DND-41 (cell line): ENCODE measurements around the gene NOTCH4.
"Not testable (repeated sequence)": the region's sequence is repeated elsewhere in the genome, so short reads cannot be mapped to it uniquely, and the experiment has no call there.

ENCODE experiments used
- ATAC-seq: fragments of 200-7000 bp; cut with Tn5 transposase; 3 replicates; pipeline ENCODE4 v1.9.1; 2021; ENCODE audit warnings: low read depth; ENCODE audit not compliant: insufficient read depth
- DNase-seq: peaks from one replicate; pipeline ENCODE4 v3.0.0-alpha.2; 2020
- H2AFZ ChIP-seq: 2 replicates; pipeline ENCODE4 v1.6.0; 2012; ENCODE audit warnings: low read depth, low read length
- H3K27ac ChIP-seq: 2 replicates; pipeline ENCODE4 v1.5.1; 2012; ENCODE audit warnings: low read length, inconsistent platforms
- H3K27me3 ChIP-seq: fragments of 200-600 bp; sonication (generic); 2 replicates; pipeline ENCODE4 v1.6.0; 2012; ENCODE audit warnings: low read length, mild to moderate bottlenecking, inconsistent platforms; ENCODE audit not compliant: insufficient read depth, poor library complexity
- H3K36me3 ChIP-seq: 2 replicates; pipeline ENCODE4 v1.5.1; 2012; ENCODE audit warnings: low read length, inconsistent platforms; ENCODE audit not compliant: insufficient read depth
- H3K4me1 ChIP-seq: 2 replicates; pipeline ENCODE4 v1.5.1; 2012; ENCODE audit warnings: mild to moderate bottlenecking, low read length; ENCODE audit not compliant: insufficient read depth
- H3K4me2 ChIP-seq: 2 replicates; pipeline ENCODE4 v1.6.0; 2012; ENCODE audit warnings: mild to moderate bottlenecking, moderate library complexity, low read length, inconsistent platforms; ENCODE audit not compliant: insufficient read depth
- H3K4me3 ChIP-seq, 2 experiments: fragments of 200-600 bp in 1 of 2; shearing (Covaris generic) in 1 of 2; 2 replicates each; pipeline ENCODE4 v1.5.1; 2012 to 2016; ENCODE audit warnings: inconsistent platforms in 2 of 2, low read length in 2 of 2, mild to moderate bottlenecking in 2 of 2, low read depth in 1 of 2, moderate library complexity in 1 of 2
- H3K79me2 ChIP-seq: 2 replicates; pipeline ENCODE4 v1.6.0; 2012; ENCODE audit warnings: low read length, inconsistent platforms; ENCODE audit not compliant: insufficient read depth
- H3K9ac ChIP-seq: 2 replicates; pipeline ENCODE4 v1.6.0; 2012; ENCODE audit warnings: low read depth, mild to moderate bottlenecking, inconsistent platforms, low read length, moderate library complexity
- H3K9me3 ChIP-seq: 2 replicates; pipeline ENCODE4 v1.5.1; 2012; ENCODE audit warnings: low read length, moderate library complexity, mild to moderate bottlenecking, inconsistent platforms; ENCODE audit not compliant: insufficient read depth, severe bottlenecking
- H4K20me1 ChIP-seq: 2 replicates; pipeline ENCODE4 v1.6.0; 2012; ENCODE audit warnings: low read length; ENCODE audit not compliant: insufficient read depth
- EZH2 ChIP-seq: IDR thresholded peaks from 3 replicates; pipeline ENCODE4 v1.6.1; 2012; ENCODE audit warnings: borderline replicate concordance, low read depth, mild to moderate bottlenecking, moderate library complexity, low read length, inconsistent platforms; ENCODE audit not compliant: severe bottlenecking
- TF ChIP-seq, protein P1 (sequence below): IDR thresholded peaks from 2 replicates; pipeline ENCODE4 v1.5.1; 2012; ENCODE audit warnings: borderline replicate concordance, low read length, moderate library complexity, mild to moderate bottlenecking; ENCODE audit not compliant: poor library complexity, severe bottlenecking; ENCODE audit errors: extremely low read depth

Gene NOTCH4

DNA sequence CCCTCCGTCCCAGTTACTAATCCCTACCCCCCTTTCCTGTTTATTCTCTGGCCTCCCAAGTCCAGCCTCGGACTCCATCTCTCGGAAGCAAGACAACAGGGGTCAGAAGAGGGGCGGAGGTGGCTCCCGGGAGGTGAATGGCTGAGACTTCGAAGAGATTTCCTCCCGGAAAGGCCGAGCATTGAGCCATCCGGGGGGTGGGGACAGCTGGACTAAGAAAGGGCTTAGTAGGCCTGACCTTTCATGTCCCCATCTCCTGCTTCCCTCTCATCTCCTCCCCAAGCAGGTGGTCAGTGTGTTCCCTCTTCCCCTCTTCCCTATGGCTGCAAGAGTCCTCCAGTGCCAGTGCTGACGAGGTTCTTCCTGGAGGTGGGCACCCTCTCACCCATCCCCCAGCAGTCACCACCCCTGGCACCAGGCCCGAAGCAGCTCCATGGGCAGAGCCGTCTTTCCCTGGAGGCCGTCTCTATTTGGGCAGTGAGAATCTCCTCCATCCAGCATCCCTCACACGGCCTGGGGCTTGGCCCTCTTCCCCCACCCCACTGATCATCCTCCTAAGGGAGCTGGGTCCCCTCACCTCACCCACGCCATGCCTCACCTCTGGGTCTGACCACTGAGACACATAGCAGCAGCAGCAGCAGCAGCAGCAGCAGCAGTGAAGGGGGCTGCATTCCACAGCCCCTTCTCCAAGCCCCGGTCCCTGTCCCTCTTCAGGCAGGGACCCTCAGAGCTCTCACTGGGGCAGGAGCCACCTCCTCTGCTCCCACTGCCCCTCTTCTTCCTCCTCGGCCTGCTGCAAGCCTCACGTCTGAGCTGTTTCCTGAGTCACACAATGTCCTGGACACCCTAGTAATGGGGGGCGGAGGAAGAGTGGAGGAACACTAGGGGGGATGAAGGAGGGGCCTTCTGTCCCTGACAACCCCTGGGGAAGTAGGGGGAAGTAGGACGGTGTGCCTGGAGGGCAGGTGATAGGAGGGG lies at the start of gene NOTCH4:
TSS of gene NOTCH4 (minus strand) at position 810 of the 978 bp plus-strand sequence. CDS start at position 671, 139 bp downstream.
- Histone ChIP-seq H2AFZ (no peak within 1 kb of the TSS), H3K9me3 (no peaks in the 10 kb centered on the region), H4K20me1 (no peaks in the 10 kb centered on the region), H3K79me2 (no peaks in the 10 kb centered on the region), H3K4me2 (no peak within 1 kb of the TSS), H3K27me3 (peaks cover 14% of the 10 kb centered on the region), H3K4me3 (no peak within 1 kb of the TSS), H3K27ac (no peak within 1 kb of the TSS), H3K4me1 (no peaks in the 10 kb centered on the region), H3K36me3 (no peaks in the 10 kb centered on the region), H3K9ac (no peak within 1 kb of the TSS)
- TF ChIP-seq EZH2, result no peak
- TF ChIP-seq, protein P1, sequence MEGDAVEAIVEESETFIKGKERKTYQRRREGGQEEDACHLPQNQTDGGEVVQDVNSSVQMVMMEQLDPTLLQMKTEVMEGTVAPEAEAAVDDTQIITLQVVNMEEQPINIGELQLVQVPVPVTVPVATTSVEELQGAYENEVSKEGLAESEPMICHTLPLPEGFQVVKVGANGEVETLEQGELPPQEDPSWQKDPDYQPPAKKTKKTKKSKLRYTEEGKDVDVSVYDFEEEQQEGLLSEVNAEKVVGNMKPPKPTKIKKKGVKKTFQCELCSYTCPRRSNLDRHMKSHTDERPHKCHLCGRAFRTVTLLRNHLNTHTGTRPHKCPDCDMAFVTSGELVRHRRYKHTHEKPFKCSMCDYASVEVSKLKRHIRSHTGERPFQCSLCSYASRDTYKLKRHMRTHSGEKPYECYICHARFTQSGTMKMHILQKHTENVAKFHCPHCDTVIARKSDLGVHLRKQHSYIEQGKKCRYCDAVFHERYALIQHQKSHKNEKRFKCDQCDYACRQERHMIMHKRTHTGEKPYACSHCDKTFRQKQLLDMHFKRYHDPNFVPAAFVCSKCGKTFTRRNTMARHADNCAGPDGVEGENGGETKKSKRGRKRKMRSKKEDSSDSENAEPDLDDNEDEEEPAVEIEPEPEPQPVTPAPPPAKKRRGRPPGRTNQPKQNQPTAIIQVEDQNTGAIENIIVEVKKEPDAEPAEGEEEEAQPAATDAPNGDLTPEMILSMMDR, result no peak
- DNase-seq (no peak), ATAC-seq (no peak)

- H3K4me2 ChIP-seq, result no peak overlapping the region
- H2AFZ ChIP-seq, result no peak overlapping the region
- no peak for DNase-seq
- TF ChIP-seq, protein P1, result no peak
- TF ChIP-seq EZH2, result no peak
- no peaks in the 10 kb centered on the region for H3K79me2 ChIP-seq
- H3K4me3 ChIP-seq, result no peak overlapping the region
- H3K9me3 ChIP-seq, result no peaks in the 10 kb centered on the region
- H3K36me3 ChIP-seq, result no peaks in the 10 kb centered on the region
- H3K4me1 ChIP-seq, result no peaks in the 10 kb centered on the region
- H3K27ac ChIP-seq, result no peak overlapping the region
- peaks cover 2% of the 10 kb centered on the region for H3K27me3 ChIP-seq
- no peaks in the 10 kb centered on the region for H4K20me1 ChIP-seq
- H3K9ac ChIP-seq, result no peak overlapping the region
- no peak for ATAC-seq
Observed at GRCh38 chr6:32271429-32271828, 47.6 kb upstream of the NOTCH4 start.

DNA sequence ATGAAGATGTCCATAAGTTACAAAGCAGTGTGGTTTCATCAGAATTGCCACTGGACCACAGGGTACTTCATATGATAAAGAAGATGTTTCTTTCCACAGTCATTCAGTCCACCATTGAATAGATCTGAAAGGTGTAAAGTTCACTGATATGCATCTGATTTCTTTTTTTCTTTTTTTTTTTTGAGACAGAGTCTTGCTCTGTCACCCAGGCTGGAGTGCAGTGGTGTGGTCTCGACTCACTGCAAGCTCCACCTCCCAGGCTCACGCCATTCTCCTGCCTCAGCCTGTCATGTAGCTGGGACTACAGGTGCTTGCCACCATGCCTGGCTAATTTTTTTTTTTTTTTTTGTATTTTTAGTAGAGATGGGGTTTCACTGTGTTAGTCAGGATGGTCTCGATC lies 44.6 kb upstream of the NOTCH4 start:
- H3K4me1 ChIP-seq, H3K9me3 ChIP-seq, H3K27me3 ChIP-seq, H3K79me2 ChIP-seq, H3K9ac ChIP-seq, ATAC-seq, H2AFZ ChIP-seq, H3K4me3 ChIP-seq, H4K20me1 ChIP-seq, H3K36me3 ChIP-seq, DNase-seq, H3K27ac ChIP-seq, H3K4me2 ChIP-seq: not testable (repeated sequence)

- H3K27ac ChIP-seq, result no peak overlapping the region
- no peak overlapping the region for H3K4me2 ChIP-seq
Observed at GRCh38 chr6:32267035-32267434, 43.2 kb upstream of the NOTCH4 start.

GRCh38 chr6:32257262-32257661 lies 33.4 kb upstream of the NOTCH4 start:
- not testable (repeated sequence) for H3K4me3 ChIP-seq

More at GRCh38 chr6:32267035-32267434, 43.2 kb upstream of the NOTCH4 start:
- Histone ChIP-seq H3K27me3 (no peaks in the 10 kb centered on the region), H3K9me3 (no peaks in the 10 kb centered on the region), H4K20me1 (no peaks in the 10 kb centered on the region), H3K4me1 (no peaks in the 10 kb centered on the region), H3K9ac (no peak overlapping the region), H3K36me3 (no peaks in the 10 kb centered on the region), H3K79me2 (no peaks in the 10 kb centered on the region), H3K4me3 (no peak overlapping the region), H2AFZ (no peak overlapping the region)
- TF ChIP-seq EZH2, result no peak
- TF ChIP-seq, protein P1, result no peak
- DNase-seq (no peak), ATAC-seq (no peak)

More at GRCh38 chr6:32257262-32257661, 33.4 kb upstream of the NOTCH4 start:
- H3K9ac ChIP-seq, H3K36me3 ChIP-seq, H3K27ac ChIP-seq, H3K9me3 ChIP-seq, H3K4me2 ChIP-seq, H3K4me1 ChIP-seq, H3K79me2 ChIP-seq, H4K20me1 ChIP-seq, DNase-seq, H2AFZ ChIP-seq, ATAC-seq: not testable (repeated sequence)
- H3K27me3 ChIP-seq, result peaks cover 11% of the 10 kb centered on the region
